ENCODE data around the gene MAP1LC3A. TPM values are rescaled to one million over a fixed set of nuclear protein-coding genes. Genes with fewer than 3 reads are reported as not detected.
"Not testable (repeated sequence)": the region's sequence is repeated elsewhere in the genome, so short reads cannot be mapped to it uniquely, and the experiment has no call there.

The MAP1LC3A gene
- total RNA-seq, 1 donor from 2014 or later: 6.6 TPM

GRCh38 chr20:34514897-34515483, 43.5 kb upstream of the MAP1LC3A start:
- H3K4me3 ChIP-seq (ENCODE audit: low read depth, low read length): peak overlapping the region; percentile 92
- no peaks in the 10 kb centered on the region for H3K27me3 ChIP-seq (ENCODE audit: control insufficient read depth, insufficient read depth, low read length)
- DNase-seq (ENCODE audit: low read depth): no peak
- peaks cover 2% of the 10 kb centered on the region for H3K36me3 ChIP-seq (ENCODE audit: control insufficient read depth, insufficient read depth, low read length)
- FAIRE-seq: no peak
- no peak for TF ChIP-seq CTCF (IDR thresholded peaks at IDR 0.05; ENCODE audit: insufficient read depth, low read length, severe bottlenecking)

- DNase-seq (ENCODE audit: low read depth) (peak; percentile 74), FAIRE-seq (no peak)
- H3K4me3 ChIP-seq (ENCODE audit: low read depth, low read length): peak overlapping the region; percentile 92
- H3K36me3 ChIP-seq (ENCODE audit: control insufficient read depth, insufficient read depth, low read length): peaks cover 1% of the 10 kb centered on the region
- no peak for TF ChIP-seq CTCF (IDR thresholded peaks at IDR 0.05; ENCODE audit: insufficient read depth, low read length, severe bottlenecking)
- no peaks in the 10 kb centered on the region for H3K27me3 ChIP-seq (ENCODE audit: control insufficient read depth, insufficient read depth, low read length)
Measured at GRCh38 chr20:34515484-34516246, 42.9 kb upstream of the MAP1LC3A start.

GRCh38 chr20:34516247-34517113, 42.0 kb upstream of the MAP1LC3A start, which contains the start of gene DYNLRB1:
TSS of gene DYNLRB1 (plus strand) at chr20:34516422. CDS start at chr20:34516459, 37 bp downstream.
- no peak for TF ChIP-seq CTCF (IDR thresholded peaks at IDR 0.05; ENCODE audit: insufficient read depth, low read length, severe bottlenecking)

GRCh38 chr20:34517114-34517505, 41.4 kb upstream of the MAP1LC3A start:
- DNase-seq (ENCODE audit: low read depth) (no peak), FAIRE-seq (no peak)
- TF ChIP-seq CTCF (IDR thresholded peaks at IDR 0.05; ENCODE audit: insufficient read depth, low read length, severe bottlenecking): no peak
- Histone ChIP-seq H3K36me3 (ENCODE audit: control insufficient read depth, insufficient read depth, low read length) (peaks cover 2% of the 10 kb centered on the region), H3K4me3 (ENCODE audit: low read depth, low read length) (peak overlapping the region; percentile 92), H3K27me3 (ENCODE audit: control insufficient read depth, insufficient read depth, low read length) (no peaks in the 10 kb centered on the region)

More at GRCh38 chr20:34516247-34517113, 42.0 kb upstream of the MAP1LC3A start, which contains the start of gene DYNLRB1:
- DNase-seq (ENCODE audit: low read depth) (peak; percentile 86), FAIRE-seq (no peak)
- H3K36me3 ChIP-seq (ENCODE audit: control insufficient read depth, insufficient read depth, low read length): peaks cover 2% of the 10 kb centered on the region
- no peaks in the 10 kb centered on the region for H3K27me3 ChIP-seq (ENCODE audit: control insufficient read depth, insufficient read depth, low read length)
- peak within 1 kb of the TSS; percentile 92 for H3K4me3 ChIP-seq (ENCODE audit: low read depth, low read length)

- H3K4me3 ChIP-seq (ENCODE audit: low read depth, low read length); H3K27me3 ChIP-seq (ENCODE audit: control insufficient read depth, insufficient read depth, low read length); H3K36me3 ChIP-seq (ENCODE audit: control insufficient read depth, insufficient read depth, low read length); FAIRE-seq; DNase-seq (ENCODE audit: low read depth): not testable (repeated sequence)
Measured at GRCh38 chr20:34518863-34519262, 39.7 kb upstream of the MAP1LC3A start.

GRCh38 chr20:34519841-34520240, 38.7 kb upstream of the MAP1LC3A start:
- FAIRE-seq: not testable (repeated sequence)

More at GRCh38 chr20:34519841-34520240, 38.7 kb upstream of the MAP1LC3A start:
- not testable (repeated sequence) for H3K27me3 ChIP-seq (ENCODE audit: control insufficient read depth, insufficient read depth, low read length); H3K36me3 ChIP-seq (ENCODE audit: control insufficient read depth, insufficient read depth, low read length); DNase-seq (ENCODE audit: low read depth); H3K4me3 ChIP-seq (ENCODE audit: low read depth, low read length)
